ENCODE measurements around the gene FAIM2.

DNA sequence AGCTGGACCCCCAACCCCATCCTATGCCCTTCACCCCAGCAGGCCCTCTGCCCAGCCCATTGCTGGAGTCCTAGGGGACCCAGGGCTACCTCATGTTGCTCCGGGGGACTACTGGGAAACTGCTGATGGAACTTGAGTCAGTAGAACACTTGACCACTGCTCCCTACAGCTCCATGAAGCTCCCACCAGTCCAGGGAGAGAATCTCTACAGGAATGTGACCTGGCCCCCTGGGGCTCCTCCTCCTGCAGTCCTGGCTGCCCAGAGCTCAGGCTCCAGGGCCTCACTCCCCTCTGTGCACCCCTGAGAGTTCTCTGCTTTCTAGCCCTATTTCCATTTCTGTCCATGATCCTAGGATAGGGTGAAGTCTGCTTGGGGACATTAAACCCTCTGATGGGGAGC is 36.0 kb upstream of the FAIM2 start:
- TF ChIP-seq CTCF (IDR thresholded peaks at IDR 0.05; ENCODE audit: poor library complexity) (no peak), EZH2phosphoT487 (IDR thresholded peaks at IDR 0.05; ENCODE audit: low read depth, severe bottlenecking, unreplicated experiment) (no peak)

Measured in hepatocyte (in vitro differentiated cells).